ENCODE data around the gene SPEF2.

GRCh38 chr5:35754481-35754880 is 136.8 kb downstream of the SPEF2 start:
- no peak for TF ChIP-seq CTCF (IDR thresholded peaks at IDR 0.05)
- no peak for TF ChIP-seq POLR2A (IDR thresholded peaks at IDR 0.05)
